Frontal cortex (tissue), 4 donors: ENCODE results near the gene YPEL2. TPM values are rescaled to one million over a fixed set of nuclear protein-coding genes. Genes with fewer than 3 reads are reported as not detected.
"Not testable (repeated sequence)": the region's sequence is repeated elsewhere in the genome, so short reads cannot be mapped to it uniquely, and the experiment has no call there.

Experiments
- DNase-seq, 2 donors: peaks; one replicate each; pipeline ENCODE4 v3.0.0; 2012; ENCODE audit warnings: low spot score in 2 of 2
- FAIRE-seq: peaks from 2 replicates; lab custom pipeline; 2012; peaks lifted over from hg19 to GRCh38; lab: Jason Lieb, UNC
- total RNA-seq: library from RNA; depleted of rRNA; stranded (reverse); fragments of >200 nt; gene quantifications from one replicate; pipeline ENCODE4 v1.2.3, GENCODE V29; 2014
- donor health status: control.
- donor health status: control.
- donor health status: control.

Gene YPEL2
- total RNA-seq, 1 donor from 2014 or later = 12.6 TPM

GRCh38 chr17:59371416-59372100 is 40.1 kb downstream of the YPEL2 start:
- no peak for DNase-seq

GRCh38 chr17:59372138-59372751 is 40.8 kb downstream of the YPEL2 start:
- no peak for DNase-seq
- no peak for FAIRE-seq

More at GRCh38 chr17:59371416-59372100, 40.1 kb downstream of the YPEL2 start:
- FAIRE-seq = no peak

- FAIRE-seq (no peak), DNase-seq (no peak)
Observed at GRCh38 chr17:59373882-59374495, 42.5 kb downstream of the YPEL2 start.

- no peak for DNase-seq
- FAIRE-seq = no peak
Observed at GRCh38 chr17:59374612-59375011, 43.2 kb downstream of the YPEL2 start.

GRCh38 chr17:59375857-59376256 is 44.4 kb downstream of the YPEL2 start:
- DNase-seq (no peak), FAIRE-seq (no peak)

GRCh38 chr17:59376506-59376905 is 45.1 kb downstream of the YPEL2 start:
- DNase-seq = no peak
- no peak for FAIRE-seq

- no peak for FAIRE-seq
- no peak for DNase-seq
Observed at GRCh38 chr17:59377410-59377809, 46.0 kb downstream of the YPEL2 start.

- FAIRE-seq (no peak), DNase-seq (no peak)
Observed at GRCh38 chr17:59378675-59379074, 47.2 kb downstream of the YPEL2 start.

GRCh38 chr17:59380474-59380873 is 49.0 kb downstream of the YPEL2 start:
- no peak for FAIRE-seq
- DNase-seq = no peak

GRCh38 chr17:59381716-59382570 is 50.5 kb downstream of the YPEL2 start:
- DNase-seq (no peak), FAIRE-seq (no peak)

GRCh38 chr17:59383893-59384292 is 52.4 kb downstream of the YPEL2 start:
- no peak for FAIRE-seq

GRCh38 chr17:59387351-59388068 is 56.1 kb downstream of the YPEL2 start:
- no peak for DNase-seq
- FAIRE-seq = no peak

More at GRCh38 chr17:59383893-59384292, 52.4 kb downstream of the YPEL2 start:
- DNase-seq = no peak

GRCh38 chr17:59388069-59388556 is 56.7 kb downstream of the YPEL2 start:
- FAIRE-seq (no peak), DNase-seq (no peak)

GRCh38 chr17:59389066-59389465 is 57.6 kb downstream of the YPEL2 start:
- DNase-seq (no peak), FAIRE-seq (no peak)

- no peak for FAIRE-seq
- DNase-seq = no peak
Observed at GRCh38 chr17:59391021-59391420, 59.6 kb downstream of the YPEL2 start.

- FAIRE-seq = no peak
- no peak for DNase-seq
Observed at GRCh38 chr17:59392973-59393679, 61.7 kb downstream of the YPEL2 start.

- FAIRE-seq, DNase-seq: not testable (repeated sequence)
Observed at GRCh38 chr17:59393742-59394410, 62.4 kb downstream of the YPEL2 start.

GRCh38 chr17:59396134-59396826 is 64.8 kb downstream of the YPEL2 start:
- FAIRE-seq = no peak
- DNase-seq = no peak
